ENCODE measurements around the gene REEP5.
"Not testable (repeated sequence)": the region's sequence is repeated elsewhere in the genome, so short reads cannot be mapped to it uniquely, and the experiment has no call there.

The REEP5 gene

GRCh38 chr5:112921833-112922817, at the start of gene REEP5:
REEP5 (minus strand) TSS chr5:112922227; CDS start chr5:112922190, 37 bp downstream.
- DNase-seq (ENCODE audit: low read depth) = peak; percentile 72

GRCh38 chr5:112971276-112971675, 49.2 kb upstream of the REEP5 start:
- no peak for DNase-seq (ENCODE audit: low read depth)

GRCh38 chr5:112968411-112969106, 46.5 kb upstream of the REEP5 start:
- no peak for DNase-seq (ENCODE audit: low read depth)

GRCh38 chr5:112967520-112968083, 45.6 kb upstream of the REEP5 start:
- DNase-seq (ENCODE audit: low read depth) = no peak

- DNase-seq (ENCODE audit: low read depth) = no peak
Observed at GRCh38 chr5:112965733-112966306, 43.8 kb upstream of the REEP5 start.

- not testable (repeated sequence) for DNase-seq (ENCODE audit: low read depth)
Observed at GRCh38 chr5:112963374-112963733, 41.3 kb upstream of the REEP5 start.

GRCh38 chr5:112960863-112961504, 39.0 kb upstream of the REEP5 start:
- DNase-seq (ENCODE audit: low read depth) = no peak

GRCh38 chr5:112960315-112960714, 38.3 kb upstream of the REEP5 start:
- DNase-seq (ENCODE audit: low read depth) = no peak

- DNase-seq (ENCODE audit: low read depth) = not testable (repeated sequence)
Observed at GRCh38 chr5:112959872-112960271, 37.8 kb upstream of the REEP5 start.

GRCh38 chr5:112958093-112959088, 36.4 kb upstream of the REEP5 start:
- no peak for DNase-seq (ENCODE audit: low read depth)

- DNase-seq (ENCODE audit: low read depth) = no peak
Observed at GRCh38 chr5:112957036-112957808, 35.2 kb upstream of the REEP5 start.

- DNase-seq (ENCODE audit: low read depth) = no peak
Observed at GRCh38 chr5:112956606-112957005, 34.6 kb upstream of the REEP5 start.

GRCh38 chr5:112951124-112951702, 29.2 kb upstream of the REEP5 start:
- DNase-seq (ENCODE audit: low read depth) = no peak

GRCh38 chr5:112948458-112948857, 26.4 kb upstream of the REEP5 start:
- DNase-seq (ENCODE audit: low read depth) = no peak

- no peak for DNase-seq (ENCODE audit: low read depth)
Observed at GRCh38 chr5:112940670-112941069, 18.6 kb upstream of the REEP5 start.

- no peak for DNase-seq (ENCODE audit: low read depth)
Observed at GRCh38 chr5:112938286-112938685, 16.3 kb upstream of the REEP5 start.

- no peak for DNase-seq (ENCODE audit: low read depth)
Observed at GRCh38 chr5:112935675-112936074, 13.6 kb upstream of the REEP5 start.

- DNase-seq (ENCODE audit: low read depth) = no peak
Observed at GRCh38 chr5:112934366-112934663, 12.3 kb upstream of the REEP5 start.

GRCh38 chr5:112933651-112934365, 11.8 kb upstream of the REEP5 start:
- no peak for DNase-seq (ENCODE audit: low read depth)
